ENCODE measurements around the gene FOXP1.

- TF ChIP-seq NFRKB (IDR thresholded peaks at IDR 0.05) (no peak), ARNT (IDR thresholded peaks at IDR 0.05) (no peak), SP1 (IDR thresholded peaks at IDR 0.05) (no peak), HDGF (IDR thresholded peaks at IDR 0.05; ENCODE audit: borderline replicate concordance) (no peak), ELF4 (IDR thresholded peaks at IDR 0.05) (no peak)
Measured at GRCh38 chr3:71415681-71416122, 167.8 kb downstream of the FOXP1 start.

All from HEK293T (cell line).